Thyroid gland (tissue), 4 donors: Measurements from ENCODE around the gene GCNT1.
"Not testable (repeated sequence)": the region's sequence is repeated elsewhere in the genome, so short reads cannot be mapped to it uniquely, and the experiment has no call there.

Experiments used
- CTCF ChIP-seq, 6 experiments: fragments of 200-600 bp in 3 of 6; fragments of 450-650 bp in 3 of 6; sonication (generic) in 3 of 6; IDR thresholded peaks; one replicate each; pipeline ENCODE4 v1.5.1; 2016 to 2019; ENCODE audit warnings: antibody characterized with exemption in 6 of 6, mild to moderate bottlenecking in 2 of 6, inconsistent platforms in 1 of 6, moderate library complexity in 1 of 6
- POLR2A ChIP-seq, 2 donors: fragments of 450-650 bp; IDR thresholded peaks; one replicate each; pipeline ENCODE4 v1.6.1; 2017; ENCODE audit warnings: antibody characterized with exemption in 2 of 2, mild to moderate bottlenecking in 2 of 2, moderate library complexity in 1 of 2

GRCh38 chr9:76479337-76479736 lies 20.4 kb downstream of the GCNT1 start:
- not testable (repeated sequence) for TF ChIP-seq CTCF, POLR2A (IDR thresholded peaks at IDR 0.05)
